Activated B cell treated with CpG ODN at 0.5 μM for 24 hours (primary cell): Measurements from ENCODE around the gene NIFK. TPM values are rescaled to one million over a fixed set of nuclear protein-coding genes. Genes with fewer than 3 reads are reported as not detected.

Source experiments
- ATAC-seq: fragments of 200-7000 bp; cut with Tn5 transposase; one replicate; pipeline ENCODE4 v1.10.0; 2021; ENCODE audit warnings: low read depth, mild to moderate bottlenecking, moderate library complexity
- CTCF ChIA-PET: fragments of 350-600 bp; sonication (Branson Sonifier 250); formaldehyde crosslinking; loops from one replicate; lab custom pipeline; 2021; ENCODE audit warnings: antibody characterized with exemption; lab: Charles Lee
- POLR2A ChIA-PET: fragments of 350-600 bp; sonication (Branson Sonifier 250); formaldehyde crosslinking; loops from one replicate; lab custom pipeline; 2021; ENCODE audit warnings: antibody characterized with exemption; lab: Charles Lee
- DNase-seq: peaks from one replicate; pipeline ENCODE4 v3.0.0; 2022
- H3K27ac Mint-ChIP-seq: one replicate; pipeline ENCODE4 v1.8.0; 2020; ENCODE audit warnings: mixed read lengths
- H3K27me3 Mint-ChIP-seq: one replicate; pipeline ENCODE4 v1.8.0; 2021; ENCODE audit warnings: mixed read lengths
- H3K36me3 Mint-ChIP-seq: one replicate; pipeline ENCODE4 v1.8.0; 2021; ENCODE audit warnings: low read depth, mixed read lengths
- H3K4me1 Mint-ChIP-seq: one replicate; pipeline ENCODE4 v1.8.0; 2021; ENCODE audit warnings: mixed read lengths
- H3K4me3 Mint-ChIP-seq: one replicate; pipeline ENCODE4 v1.8.0; 2020; ENCODE audit warnings: mild to moderate bottlenecking, mixed read lengths
- H3K9me3 Mint-ChIP-seq: one replicate; pipeline ENCODE4 v1.8.0; 2020; ENCODE audit warnings: mixed read lengths
- CTCF ChIP-seq: fragments of 200-600 bp; IDR thresholded peaks from one replicate; pipeline ENCODE4 v1.8.0; 2022; ENCODE audit warnings: antibody characterized with exemption, mild to moderate bottlenecking
- intact Hi-C: fragments of 100-400 bp; cut with micrococcal nuclease; formaldehyde crosslinking; loops from one replicate; pipeline ENCODE4 v1.15.1; 2024
- total RNA-seq: library from RNA; stranded (reverse); gene quantifications from 2 replicates; pipeline ENCODE4 v1.2.3, GENCODE V29; 2022

NIFK gene
- total RNA-seq, 1 donor from 2014 or later: 86.4 TPM

- Mint-ChIP-seq H3K27ac (no peak overlapping the region), H3K4me3 (no peak overlapping the region), H3K36me3 (no peaks in the 10 kb centered on the region), H3K27me3 (no peaks in the 10 kb centered on the region), H3K4me1 (peaks cover 2% of the 10 kb centered on the region), H3K9me3 (peaks cover 5% of the 10 kb centered on the region)
- CTCF ChIA-PET: no interaction called here
- TF ChIP-seq CTCF: no peak
- ATAC-seq: no peak
- DNase-seq: no peak
- POLR2A ChIA-PET: no interaction called here
- intact Hi-C loops: no loop called here
Observed at GRCh38 chr2:121688820-121689219, 47.9 kb downstream of the NIFK start.

GRCh38 chr2:121686902-121687301, 49.8 kb downstream of the NIFK start:
- peaks cover 11% of the 10 kb centered on the region for H3K9me3 Mint-ChIP-seq
- TF ChIP-seq CTCF: no peak
- ChIA-PET POLR2A (no interaction called here), CTCF (interaction anchor here (1.0 kb wide), 1 partner anchor 16 kb away, joined by 3 read pairs; no protein-coding TSS in a partner anchor)
- no peaks in the 10 kb centered on the region for H3K27me3 Mint-ChIP-seq
- no peak overlapping the region for H3K4me3 Mint-ChIP-seq
- ATAC-seq (no peak), DNase-seq (no peak)
- peaks cover under 1% of the 10 kb centered on the region for H3K36me3 Mint-ChIP-seq
- H3K4me1 Mint-ChIP-seq: peaks cover 2% of the 10 kb centered on the region
- intact Hi-C loops: no loop called here
- no peak overlapping the region for H3K27ac Mint-ChIP-seq

GRCh38 chr2:121686218-121686617, 50.5 kb downstream of the NIFK start:
- Mint-ChIP-seq H3K4me1 (peaks cover 2% of the 10 kb centered on the region), H3K9me3 (peaks cover 14% of the 10 kb centered on the region), H3K27ac (no peak overlapping the region), H3K36me3 (peaks cover 1% of the 10 kb centered on the region), H3K27me3 (no peaks in the 10 kb centered on the region), H3K4me3 (no peak overlapping the region)
- TF ChIP-seq CTCF: no peak
- POLR2A ChIA-PET: no interaction called here
- intact Hi-C loops: no loop called here
- no peak for ATAC-seq
- DNase-seq: no peak
- CTCF ChIA-PET: no interaction called here

DNA sequence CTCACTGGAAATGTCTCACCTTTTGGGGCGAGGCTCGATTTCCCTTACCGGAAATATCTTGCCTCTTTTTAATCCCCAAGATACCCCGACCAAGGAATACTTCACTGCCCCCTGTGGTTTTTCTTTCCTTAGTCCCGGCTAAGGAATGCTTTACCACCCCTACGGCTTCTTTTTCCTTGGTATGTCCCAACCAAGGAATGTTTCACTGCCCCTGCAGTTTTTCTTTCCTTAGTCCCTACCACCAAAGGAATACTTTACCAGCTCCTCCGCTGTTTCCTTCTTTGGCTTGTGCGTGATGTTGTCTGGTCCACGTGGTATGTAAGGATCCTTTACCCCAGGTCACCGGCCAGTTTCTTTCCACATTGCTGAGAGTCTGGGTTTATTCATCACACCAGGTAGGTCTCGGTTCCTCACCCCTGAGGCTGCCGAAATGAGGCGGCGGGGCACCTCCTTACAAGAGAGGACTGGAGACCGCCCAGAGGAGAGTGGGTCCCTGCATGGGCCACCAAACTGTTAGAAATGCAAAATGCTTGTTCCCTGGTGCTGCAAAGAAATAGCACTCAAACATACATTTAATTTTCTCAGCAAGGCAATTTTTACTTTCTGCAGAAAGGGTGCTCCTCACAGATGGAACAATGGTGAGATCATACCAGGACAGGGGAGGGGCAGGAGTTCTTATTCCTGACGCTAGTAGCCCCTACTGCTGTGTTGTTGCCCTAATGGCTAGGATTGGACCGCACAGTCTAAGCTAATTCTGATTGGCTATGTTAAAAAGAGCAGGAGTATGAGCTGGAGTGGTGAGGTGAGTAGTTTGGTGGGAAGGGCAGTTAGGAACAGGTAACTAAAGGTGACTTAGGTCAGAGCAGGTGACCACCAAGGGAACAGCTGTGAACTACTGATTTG, 54.0 kb downstream of the NIFK start:
- peaks cover 19% of the 10 kb centered on the region for H3K9me3 Mint-ChIP-seq
- no peak for TF ChIP-seq CTCF
- peaks cover 1% of the 10 kb centered on the region for H3K36me3 Mint-ChIP-seq
- H3K4me1 Mint-ChIP-seq: peaks cover 2% of the 10 kb centered on the region
- ChIA-PET CTCF (no interaction called here), POLR2A (interaction anchor here (0.6 kb wide), 1 partner anchor 54 kb away, joined by 6 read pairs; the partner anchor contains the start of gene NIFK)
- H3K27me3 Mint-ChIP-seq: no peaks in the 10 kb centered on the region
- H3K27ac Mint-ChIP-seq: no peak overlapping the region
- H3K4me3 Mint-ChIP-seq: no peak overlapping the region
- DNase-seq: no peak
- intact Hi-C loops: no loop called here
- ATAC-seq: no peak

DNA sequence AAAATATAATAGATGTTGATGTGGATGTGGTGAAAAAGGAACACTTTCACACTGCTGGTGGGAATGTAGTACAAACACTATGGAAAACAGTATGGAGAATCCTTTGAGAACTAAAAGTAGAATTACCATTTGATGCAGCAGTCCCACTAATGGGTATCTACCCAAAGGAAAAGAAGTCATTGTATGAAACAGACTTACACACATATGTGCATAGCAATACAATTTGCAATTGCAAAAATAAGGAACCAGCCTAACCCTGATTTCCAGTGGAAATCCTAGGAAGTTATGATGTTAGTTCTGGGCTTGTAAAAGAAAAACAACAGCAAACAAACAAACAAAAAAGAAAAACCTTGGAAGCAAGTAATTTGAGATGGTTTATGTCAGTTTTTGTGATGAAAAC, 58.8 kb downstream of the NIFK start:
- H3K4me1 Mint-ChIP-seq: no peaks in the 10 kb centered on the region
- ATAC-seq (no peak), DNase-seq (no peak)
- H3K27me3 Mint-ChIP-seq: no peaks in the 10 kb centered on the region
- CTCF ChIA-PET: no interaction called here
- peaks cover 1% of the 10 kb centered on the region for H3K36me3 Mint-ChIP-seq
- POLR2A ChIA-PET: no interaction called here
- no peak overlapping the region for H3K4me3 Mint-ChIP-seq
- H3K27ac Mint-ChIP-seq: no peak overlapping the region
- peaks cover 22% of the 10 kb centered on the region for H3K9me3 Mint-ChIP-seq
- TF ChIP-seq CTCF: no peak
- intact Hi-C loops: no loop called here

Other genes starting within 250 kb of the NIFK start
- not detected in 2 replicates for gene RNU4ATAC, start 206.0 kb downstream of the NIFK start, total RNA-seq
- gene CLASP1, start 87.4 kb downstream of the NIFK start, total RNA-seq: 56.6 and 65.0 TPM in 2 replicates
- 60.8 and 61.3 TPM in 2 replicates for gene TSN, start 18.8 kb upstream of the NIFK start, total RNA-seq